ENCODE results near the gene KLF13.

Gene KLF13

DNA sequence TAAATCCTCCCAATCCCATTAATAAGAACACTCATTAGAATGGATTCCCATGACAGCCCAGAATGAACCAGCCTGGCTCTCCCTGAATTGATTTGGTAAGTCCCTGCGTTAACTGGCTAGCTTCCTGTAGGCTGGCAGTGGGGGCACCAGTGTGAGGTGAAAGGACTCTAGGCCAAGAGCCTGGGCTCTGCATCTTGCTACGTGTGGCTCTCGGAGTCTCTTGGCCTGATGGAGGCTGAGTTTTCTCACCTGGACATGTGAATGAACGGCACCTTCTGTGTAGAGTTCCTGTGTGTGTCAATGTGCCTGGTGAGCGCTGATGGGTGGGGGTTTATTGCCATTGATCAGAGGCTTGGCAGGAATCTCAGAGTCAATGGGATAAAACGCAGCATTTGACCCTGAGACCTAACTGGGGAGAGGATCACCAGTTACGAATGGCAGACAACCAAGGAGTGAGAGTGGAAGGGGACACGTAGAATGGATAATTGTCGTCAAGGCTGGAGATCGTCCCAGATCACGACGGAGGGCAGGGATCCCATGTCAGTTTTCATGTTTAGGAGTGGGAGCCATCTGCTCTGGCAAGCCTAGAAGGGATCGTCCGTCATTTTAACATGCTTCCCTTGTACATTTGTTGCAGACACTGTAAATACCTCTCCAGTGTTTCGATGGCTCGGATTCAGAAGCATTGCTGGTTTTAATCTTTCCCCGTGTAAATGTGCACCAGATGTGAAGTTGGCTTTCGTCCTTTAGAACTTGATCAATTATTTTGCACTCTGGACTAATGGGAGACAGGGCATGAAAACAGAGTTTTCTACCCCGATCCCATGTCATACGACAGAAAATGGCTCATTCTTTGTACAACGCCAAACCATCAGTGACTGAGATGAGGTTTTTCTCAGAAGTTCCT lies 9.0 kb upstream of the KLF13 start:
- no peak for DNase-seq

DNA sequence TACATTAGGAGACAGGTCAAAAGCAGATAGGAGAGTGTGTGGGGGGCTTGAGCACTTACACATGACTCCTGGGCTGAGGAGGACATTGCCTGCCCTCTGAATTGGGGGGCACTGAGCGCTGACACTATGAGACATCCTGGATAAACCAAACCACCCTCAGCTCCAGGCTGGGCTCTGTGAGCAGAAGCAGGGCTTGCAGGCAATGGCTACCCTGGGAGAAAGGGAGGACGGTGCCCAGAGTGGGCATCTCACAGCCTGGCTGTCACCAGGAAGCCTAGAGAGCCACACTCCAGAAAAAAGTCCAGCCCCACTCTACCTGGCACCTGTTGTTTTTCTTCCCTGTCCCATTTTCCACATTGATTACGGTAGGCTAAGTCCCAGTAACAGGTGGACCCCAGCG lies 8.2 kb upstream of the KLF13 start:
- no peak for DNase-seq

DNA sequence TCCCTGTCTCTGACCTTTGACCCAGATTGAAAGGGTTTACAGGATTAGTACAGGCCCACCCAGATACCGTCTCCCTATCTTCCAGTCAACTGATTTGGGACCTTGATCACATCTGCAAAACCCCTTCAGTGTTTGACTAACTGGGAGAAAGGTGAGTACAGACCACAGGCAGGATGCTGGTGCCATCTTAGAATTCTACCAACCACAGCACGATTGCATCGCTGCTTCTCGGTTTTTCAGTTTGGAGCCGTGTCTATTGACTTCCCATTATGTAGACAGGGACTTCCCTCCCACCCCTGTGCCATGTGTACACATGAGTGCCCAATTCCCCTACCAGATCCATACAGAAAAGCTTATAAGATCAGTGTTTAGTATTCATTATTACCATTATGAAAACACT lies 6.6 kb upstream of the KLF13 start:
- DNase-seq, result no peak

DNA sequence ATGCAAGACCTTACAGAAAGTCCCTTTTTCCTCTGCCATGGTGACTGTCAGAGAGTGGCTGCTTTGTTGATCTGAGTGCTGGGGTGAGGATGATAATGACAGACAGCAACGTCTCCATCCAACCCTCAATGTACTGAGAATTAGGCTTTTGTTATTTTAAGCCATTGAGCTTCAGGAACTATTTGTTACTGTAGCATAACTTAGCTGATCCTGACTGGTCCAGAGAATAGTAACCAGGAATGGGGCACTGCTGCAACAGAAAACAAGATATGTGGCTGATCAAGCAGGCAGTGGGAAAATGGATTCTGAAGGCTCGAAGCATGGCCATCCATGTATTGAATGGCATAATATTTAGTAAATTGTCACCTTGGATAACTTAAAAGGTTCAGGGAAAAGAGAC lies 5.2 kb upstream of the KLF13 start:
- DNase-seq, result no peak

DNA sequence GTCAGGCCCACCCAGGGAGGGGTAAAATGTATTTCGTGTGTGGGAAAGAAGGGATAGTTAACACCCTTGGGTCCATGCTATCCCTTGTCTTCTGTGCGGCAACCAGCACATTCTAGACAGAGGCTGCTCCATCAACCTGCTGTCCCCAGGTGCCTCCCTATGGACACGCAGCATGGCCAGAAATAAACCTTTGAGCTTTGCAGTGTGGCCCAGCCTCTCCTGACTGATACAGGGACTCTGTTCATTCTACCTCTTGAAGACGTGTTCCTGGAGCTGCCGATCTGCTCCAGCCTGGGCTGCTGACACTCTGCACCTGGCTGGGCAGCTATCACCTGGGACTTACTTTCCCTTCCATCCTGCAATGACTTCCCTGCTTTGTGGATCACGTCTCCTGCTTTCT lies 4.1 kb upstream of the KLF13 start:
- DNase-seq, result no peak

DNA sequence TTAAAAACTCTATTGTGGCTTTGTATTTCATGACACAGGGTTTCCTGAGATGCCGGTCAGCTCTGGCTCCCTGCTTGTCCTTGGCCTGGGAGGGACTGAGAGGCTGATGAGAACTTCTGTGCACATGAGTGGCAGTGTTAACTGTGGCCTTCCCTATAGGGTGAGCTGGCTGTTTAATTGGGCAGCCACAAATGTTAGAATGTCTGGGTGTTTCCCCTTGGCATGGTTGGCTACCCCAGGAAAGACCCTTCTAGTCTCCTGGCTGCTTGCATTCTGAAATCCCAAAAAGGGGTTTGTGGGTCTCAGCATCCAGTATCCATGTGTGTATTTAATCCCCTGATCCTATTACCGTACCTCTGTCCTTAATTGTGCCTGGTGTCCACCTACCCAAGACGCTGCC lies 3.0 kb upstream of the KLF13 start:
- DNase-seq, result no peak

DNA sequence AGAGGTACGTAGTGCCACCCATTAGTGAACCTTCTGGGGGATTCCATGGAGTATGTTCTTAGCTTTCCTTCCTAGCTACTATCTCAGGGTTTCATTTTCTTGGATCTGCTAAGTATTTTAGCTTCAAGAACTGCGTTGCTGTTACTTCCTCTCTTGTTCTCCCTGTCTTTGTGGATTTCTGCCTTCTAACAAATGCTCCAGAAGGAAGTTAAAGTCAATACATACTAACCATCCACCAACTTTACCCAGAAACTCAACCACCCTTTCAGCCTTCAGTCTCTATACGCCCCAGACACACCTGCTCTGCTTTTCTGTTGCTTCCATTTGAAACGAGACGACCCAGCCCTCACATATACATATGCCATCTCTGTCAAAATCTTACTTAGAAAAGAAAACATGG lies 2.4 kb upstream of the KLF13 start:
- no peak for DNase-seq

DNA sequence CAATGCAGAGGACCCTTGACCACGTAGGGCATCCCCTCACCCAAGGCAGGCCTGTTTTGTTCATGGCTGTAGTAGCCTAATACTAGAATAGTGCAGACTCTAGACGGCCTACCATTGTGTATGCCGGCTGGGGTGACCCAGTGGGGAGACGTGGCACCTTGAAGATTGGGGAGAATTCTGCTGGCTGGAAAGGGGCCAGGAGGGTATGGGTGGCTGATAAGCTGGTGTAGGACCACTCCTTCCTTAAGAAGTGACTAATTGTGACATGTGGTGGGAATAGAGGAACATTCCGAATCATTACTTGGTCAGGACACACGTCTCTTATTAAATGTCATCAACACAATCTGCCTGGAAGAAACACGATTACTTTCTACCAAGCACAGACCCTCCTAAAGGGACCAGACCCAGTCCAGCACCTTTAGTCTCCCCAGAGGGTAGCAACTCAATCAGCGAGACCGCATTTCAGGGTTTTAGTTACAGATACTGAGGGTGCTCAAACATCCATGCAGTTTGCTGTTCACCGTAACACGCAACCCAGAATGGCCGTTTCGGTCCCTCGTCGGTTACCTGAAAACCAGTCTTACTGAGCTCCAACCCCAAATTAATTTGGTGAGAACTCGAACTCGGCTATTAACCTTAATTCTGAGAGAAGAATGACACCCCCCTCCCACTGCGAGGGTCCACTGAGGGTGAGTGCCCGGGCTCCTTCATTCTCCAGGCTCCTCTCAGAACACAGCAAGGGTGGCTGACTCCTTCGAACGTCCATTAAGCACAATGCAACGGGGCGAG lies 1.6 kb upstream of the KLF13 start:
- DNase-seq, result no peak

DNA sequence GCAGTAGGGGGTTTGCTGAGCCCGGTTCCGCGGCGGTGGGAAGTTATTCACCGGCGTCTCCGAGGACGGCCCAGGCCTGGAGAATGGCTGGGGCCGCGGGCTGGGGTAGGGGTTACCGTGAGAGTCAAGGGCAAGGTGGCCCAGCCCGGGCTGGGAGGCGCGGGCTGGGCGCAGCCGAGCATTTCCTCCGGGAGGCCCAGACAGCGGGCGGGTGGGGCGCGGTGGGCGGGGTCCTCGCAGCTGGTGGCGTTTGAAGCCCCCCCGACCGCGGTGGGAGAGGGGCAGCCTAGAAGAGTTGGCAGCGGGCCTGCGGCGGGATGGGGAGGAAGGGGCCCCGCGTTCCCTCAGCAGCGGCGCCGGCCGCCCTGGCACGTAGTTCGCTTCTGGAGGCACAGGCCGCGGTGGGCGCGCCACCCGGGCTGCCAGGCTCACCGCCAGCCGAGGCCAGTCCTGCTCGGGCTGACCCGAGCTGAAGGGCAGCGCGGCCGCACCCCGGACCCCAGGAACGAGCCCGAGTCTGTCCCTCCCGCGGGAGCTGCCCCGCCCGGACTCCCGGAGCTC lies 960 bp upstream of the KLF13 start:
- DNase-seq, result no peak

DNA sequence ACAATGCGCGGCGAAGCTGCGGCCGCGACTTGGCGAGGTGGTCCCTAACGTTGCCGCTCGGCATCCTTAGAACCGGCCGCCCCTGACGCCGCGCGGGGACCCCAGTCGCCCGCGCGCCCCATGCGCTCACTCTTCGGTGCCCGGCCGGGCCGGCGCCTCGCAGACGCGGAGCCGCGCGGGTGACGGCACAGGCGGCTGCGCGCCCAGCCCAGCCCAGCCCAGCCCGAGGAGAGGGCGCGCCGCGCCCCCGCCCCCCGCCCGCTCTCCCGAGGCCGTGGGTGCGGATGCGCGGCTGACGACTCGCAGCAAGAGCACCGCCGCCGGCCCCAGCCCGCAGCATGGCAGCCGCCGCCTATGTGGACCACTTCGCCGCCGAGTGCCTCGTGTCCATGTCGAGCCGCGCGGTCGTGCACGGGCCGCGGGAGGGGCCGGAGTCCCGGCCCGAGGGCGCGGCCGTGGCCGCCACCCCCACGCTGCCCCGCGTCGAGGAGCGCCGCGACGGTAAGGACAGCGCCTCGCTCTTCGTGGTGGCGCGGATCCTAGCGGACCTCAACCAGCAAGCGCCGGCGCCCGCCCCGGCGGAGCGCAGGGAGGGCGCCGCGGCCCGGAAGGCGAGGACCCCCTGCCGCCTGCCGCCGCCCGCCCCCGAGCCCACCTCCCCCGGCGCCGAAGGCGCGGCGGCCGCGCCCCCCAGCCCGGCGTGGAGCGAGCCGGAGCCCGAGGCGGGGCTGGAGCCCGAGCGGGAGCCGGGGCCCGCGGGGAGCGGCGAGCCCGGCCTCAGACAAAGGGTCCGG lies 437 bp downstream of the KLF13 start:
- DNase-seq, result no peak

DNA sequence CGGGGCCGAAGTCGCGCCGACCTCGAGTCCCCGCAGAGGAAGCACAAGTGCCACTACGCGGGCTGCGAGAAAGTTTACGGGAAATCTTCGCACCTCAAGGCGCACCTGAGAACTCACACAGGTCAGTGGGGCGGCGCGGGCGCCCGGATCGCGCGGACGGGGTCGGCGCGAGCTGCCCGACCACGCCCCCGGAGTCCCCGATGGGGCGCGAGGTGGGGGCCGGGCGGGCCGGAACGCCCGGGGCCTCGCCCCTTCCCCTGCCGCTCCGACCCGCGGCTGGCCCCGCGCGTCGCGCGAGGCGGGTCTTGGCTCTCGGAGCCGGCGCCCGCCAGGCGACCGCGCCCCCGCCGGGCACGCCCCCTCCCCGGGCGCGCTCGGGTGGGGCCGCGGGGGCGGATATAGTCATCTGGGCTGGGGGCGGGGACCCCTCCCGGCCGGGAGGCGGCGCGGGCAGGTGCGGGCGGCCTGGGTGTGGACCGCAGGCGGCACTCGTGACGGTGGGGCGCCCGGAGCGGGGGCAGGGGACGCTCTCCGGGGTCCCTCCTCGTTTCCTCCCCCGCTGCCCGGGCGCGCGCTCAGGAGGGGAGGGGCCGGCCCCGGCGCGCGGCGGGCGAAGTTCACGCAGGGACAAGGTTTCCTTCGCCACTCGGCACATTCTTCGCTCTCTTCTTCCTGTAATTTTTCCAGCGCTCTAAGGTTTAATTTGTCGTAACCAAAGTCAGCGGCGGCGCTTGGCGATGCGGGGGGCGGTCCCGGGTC lies 1.2 kb downstream of the KLF13 start:
- no peak for DNase-seq

DNA sequence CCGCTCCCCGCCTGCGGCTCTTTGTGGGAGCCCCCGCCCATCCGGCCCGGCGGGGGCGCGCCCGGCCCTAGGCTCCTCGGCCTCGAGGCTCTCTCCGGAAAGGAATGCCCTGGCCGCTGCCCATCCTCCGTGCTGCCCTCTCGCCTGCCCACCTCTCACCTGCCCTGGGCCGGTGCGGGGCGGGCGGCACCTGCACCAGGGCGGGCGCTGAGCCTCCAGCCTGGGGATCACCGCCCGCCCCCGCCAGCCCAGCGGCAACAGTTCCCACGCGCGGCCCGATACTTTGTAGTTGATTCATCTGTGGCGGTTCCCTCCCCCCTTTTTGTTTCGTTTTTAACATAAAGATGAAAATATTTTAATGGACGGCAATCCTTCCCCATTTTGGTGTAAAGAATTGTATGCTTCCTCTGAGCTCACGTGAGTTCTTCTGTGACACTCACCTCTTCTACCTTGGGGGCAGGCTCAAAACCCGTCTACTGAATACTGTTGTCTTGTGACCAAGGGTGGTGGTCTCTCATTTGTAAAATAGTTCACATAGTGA lies 1.9 kb downstream of the KLF13 start:
- DNase-seq, result no peak

DNA sequence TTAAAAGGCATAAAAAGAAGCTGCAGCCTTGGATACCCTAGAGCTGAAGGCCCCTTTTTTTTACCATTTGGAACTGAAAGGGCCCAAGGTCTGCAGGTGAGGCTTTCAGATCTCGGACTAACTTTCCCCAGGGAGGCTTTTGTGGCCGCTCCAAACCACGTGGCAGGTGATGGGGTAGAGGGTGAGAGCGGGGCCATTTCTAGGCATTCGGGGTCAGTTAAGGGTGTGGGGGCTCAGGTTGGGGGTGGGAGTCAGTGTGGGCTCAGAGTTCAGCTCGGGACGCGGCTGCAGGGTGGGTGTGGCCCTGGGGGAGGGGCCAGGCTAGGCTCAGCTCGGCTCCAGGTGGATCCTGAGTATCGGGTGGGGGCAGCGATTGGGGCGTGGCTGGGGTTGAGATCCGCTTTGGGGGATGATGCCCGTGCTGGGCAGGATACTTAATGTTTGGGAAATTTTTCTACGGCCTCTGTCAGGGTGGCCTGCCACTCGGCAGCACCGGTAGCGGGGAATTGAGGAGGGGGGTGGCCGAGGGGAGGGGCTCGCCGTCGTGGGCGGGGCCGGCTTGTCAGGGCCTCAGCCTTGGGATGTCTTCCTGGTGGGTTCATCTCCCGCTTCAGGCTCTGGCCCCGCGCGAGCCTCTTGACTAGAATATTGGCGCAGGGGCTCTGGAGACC lies 2.5 kb downstream of the KLF13 start:
- no peak for DNase-seq

DNA sequence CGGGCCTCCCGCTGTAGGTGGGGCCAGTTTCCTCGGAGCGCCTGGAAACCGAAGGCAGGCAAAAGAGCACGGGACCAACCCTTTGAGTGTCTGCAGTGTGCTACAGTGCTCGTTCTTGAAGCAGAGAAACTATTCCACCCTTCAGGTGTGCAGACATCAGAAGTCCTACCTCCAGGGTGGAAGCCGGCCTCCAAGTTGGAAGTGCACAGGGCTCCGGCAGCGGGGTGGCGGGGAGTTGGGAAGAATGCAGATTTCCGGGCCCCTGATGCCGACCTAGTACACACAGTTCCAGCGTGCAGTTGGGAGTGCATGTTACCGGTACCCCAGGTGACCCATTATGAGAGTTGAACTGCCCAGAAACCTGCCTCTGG lies 3.0 kb downstream of the KLF13 start:
- no peak for DNase-seq

DNA sequence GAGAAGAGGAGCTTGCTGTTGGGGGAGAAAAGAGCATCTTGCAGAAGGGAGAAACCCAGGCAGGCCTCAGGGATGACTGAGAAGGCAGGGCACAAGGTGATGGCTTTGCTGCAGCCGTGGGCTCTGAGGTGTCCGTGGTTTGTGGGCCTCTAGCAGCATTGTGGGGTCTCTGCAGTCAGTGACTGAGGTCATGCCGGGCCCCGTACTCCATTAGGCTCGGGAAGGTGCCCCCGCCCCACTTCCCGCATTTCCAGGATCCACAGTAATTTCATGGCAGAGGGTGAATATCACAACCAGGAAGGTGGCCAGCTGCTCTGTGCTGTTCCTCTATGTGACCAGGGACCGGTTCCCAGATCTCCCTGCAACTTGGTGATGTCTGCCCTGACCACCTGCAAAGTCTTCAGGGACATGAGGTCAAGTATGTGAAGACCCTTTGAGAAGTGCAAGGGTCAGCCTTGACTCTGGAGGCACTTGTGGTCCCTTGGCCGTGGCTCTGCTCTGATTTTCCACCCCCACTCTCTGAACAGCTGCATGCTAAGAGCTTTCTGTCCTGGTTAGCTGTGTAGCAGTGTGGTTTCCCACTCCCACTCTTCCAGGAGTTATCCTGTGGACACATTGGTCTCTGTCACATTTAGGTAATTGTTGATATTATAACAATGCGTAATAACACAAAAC lies 3.6 kb downstream of the KLF13 start:
- no peak for DNase-seq

DNA sequence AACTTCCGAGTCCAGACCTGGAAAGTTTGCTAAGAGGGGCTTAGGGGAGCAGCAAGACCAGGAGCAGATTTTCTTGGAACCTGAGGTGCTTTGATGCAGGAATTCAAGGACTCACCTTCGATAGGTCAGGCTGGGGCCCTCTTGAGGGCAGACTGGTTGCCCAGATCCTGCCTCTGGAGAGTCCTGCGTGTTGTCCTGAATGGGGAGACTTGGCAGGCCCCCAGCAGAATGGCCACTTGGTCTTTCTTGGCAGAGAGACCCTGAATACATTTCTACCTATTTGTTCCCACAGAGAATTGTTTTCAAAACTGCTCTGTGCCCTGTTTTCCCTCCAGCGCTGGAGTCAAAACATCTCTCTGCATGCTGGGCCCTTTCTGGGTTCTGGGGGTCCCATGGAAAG lies 4.2 kb downstream of the KLF13 start:
- no peak for DNase-seq

DNA sequence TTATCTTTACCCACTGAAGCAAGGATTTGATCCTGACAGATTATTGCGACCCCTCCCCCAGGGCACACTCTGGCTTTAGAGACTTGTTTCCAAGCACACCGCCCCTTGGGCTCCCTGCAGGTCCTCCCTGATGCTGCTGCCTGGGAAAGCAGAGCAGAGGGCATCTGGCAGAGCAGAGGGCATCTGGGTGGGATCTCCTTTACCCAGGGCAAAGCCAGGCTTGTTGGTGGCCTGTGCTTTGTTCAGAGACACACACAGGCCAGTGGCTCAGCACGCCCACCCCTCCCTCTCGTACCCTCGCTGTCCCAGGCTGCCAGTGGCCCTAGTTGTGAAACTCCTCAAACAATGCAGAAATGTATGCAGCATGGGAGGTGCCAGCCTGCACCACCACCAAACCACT lies 4.8 kb downstream of the KLF13 start:
- DNase-seq, result no peak

DNA sequence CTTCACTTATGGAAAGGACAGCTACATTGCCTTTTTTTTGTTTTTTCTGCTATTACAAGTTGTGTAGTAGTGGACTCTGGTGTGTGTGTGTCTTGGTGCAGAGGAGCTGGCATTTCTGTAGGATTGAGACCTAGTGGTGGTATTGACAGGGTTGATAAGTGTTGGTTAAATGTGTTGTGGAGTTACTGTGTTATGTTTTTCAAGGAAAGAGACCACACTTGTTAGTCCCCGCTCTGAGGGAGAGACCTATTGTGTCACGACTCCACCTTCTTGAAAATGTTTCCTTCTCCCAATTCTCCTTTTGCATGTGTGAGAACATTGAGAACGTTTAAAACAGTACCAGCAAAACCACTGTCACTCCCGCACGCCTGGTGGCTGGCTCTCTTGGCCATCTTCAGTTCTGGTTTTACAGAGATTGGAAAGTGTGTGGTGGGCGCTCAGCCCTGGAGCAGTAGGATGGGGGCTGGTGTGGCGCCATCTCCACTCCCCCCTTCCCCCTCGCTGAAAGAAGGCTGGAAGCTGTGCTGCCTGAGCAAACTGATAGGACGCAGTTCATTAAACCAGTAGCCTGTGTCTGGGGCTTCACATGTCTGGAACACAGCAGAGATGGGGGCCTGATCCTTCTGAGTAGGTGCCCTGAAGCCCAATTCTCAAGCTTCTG lies 5.5 kb downstream of the KLF13 start:
- no peak for DNase-seq

DNA sequence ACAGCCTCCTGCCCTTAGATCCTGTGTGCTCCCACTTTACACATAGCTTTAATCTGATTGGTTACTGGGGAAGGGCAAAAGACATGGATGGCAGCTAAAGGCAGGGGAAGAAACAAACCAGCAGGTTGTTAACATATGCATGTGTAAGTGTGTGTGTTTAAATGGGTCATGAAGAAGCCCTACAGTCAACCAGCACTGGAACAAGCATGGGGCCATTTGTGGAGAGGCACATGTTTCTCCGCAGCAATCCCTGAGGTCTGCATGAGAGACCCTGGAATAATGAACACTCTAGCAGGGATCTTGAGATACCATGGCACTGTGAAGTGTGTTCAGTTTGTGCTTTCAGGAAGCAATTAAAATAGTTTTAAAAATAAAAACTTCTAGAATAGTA lies 6.0 kb downstream of the KLF13 start:
- DNase-seq, result no peak

DNA sequence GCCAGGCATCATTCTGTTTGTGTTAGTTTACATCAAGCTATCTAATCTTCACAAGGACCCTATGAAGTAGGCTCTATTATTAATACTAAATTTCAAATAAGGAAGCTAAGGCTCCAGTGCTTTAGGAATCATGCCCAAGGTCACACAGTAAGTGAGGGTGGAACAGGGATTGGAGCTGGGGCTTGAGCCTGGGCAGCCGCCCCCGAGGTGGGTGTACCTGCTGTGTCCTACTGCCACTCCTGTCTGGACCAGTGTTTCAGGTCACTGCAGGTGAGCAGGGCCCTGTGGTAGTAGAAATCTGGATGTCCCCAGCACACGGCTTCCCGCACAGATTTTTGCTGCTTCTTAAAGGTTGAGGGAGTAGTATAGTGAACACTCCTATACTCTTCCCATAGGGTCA lies 6.5 kb downstream of the KLF13 start:
- no peak for DNase-seq

DNA sequence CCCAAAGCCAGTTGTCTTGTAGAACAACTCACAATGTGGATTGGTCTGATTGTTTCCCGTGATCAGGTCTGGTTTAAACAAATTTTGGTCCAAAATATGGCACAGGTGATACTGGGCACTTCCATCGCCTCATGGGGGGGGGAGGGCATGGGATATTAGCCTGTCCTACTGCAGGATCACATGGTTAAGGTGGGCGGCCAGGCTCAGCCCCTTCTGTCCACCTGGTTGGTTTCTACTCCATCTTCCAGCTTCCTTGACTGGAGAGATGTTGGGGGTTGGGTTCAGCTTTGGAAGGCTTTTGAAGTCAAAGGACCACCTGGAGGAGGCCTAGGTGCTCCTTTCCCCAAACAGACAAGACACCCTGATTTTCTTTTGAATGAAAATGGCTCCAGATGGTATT lies 7.2 kb downstream of the KLF13 start:
- no peak for DNase-seq

Measured in NCI-H446 treated with DMSO at 0.1 percent for 48 hours (cell line).